MV-4-11 (cell line): Measurements from ENCODE around the gene HLA-E.

Experiments used
- DNase-seq: peaks from one replicate; lab custom pipeline; 2025; lab: John Stamatoyannopoulos, UW

Gene HLA-E

GRCh38 chr6:30541515-30542403, 52.5 kb downstream of the HLA-E start:
- peak; percentile 80 for DNase-seq

- no peak for DNase-seq
These were observed 53.1 kb downstream of the HLA-E start for GRCh38 chr6:30542404-30542725.

GRCh38 chr6:30542915-30543314, 53.6 kb downstream of the HLA-E start:
- DNase-seq: no peak
